T-helper 2 cell (primary cell): Measurements from ENCODE around the gene AGFG1.

Experiments used
- DNase-seq, 5 experiments: peaks; one replicate each; pipeline versions ENCODE4 v3.0.0 to v3.0.0-alpha.2; 2012 to 2022

Gene AGFG1

GRCh38 chr2:227462462-227462951 is 9.4 kb upstream of the AGFG1 start:
- DNase-seq, result peak in 2 of 5 experiments; percentile 9 to 34

GRCh38 chr2:227462972-227463931 is 8.7 kb upstream of the AGFG1 start:
- DNase-seq, result peak in 1 of 5 experiments; percentile 37

GRCh38 chr2:227464361-227464760 is 7.6 kb upstream of the AGFG1 start:
- DNase-seq, result peak in 1 of 5 experiments; percentile 63

GRCh38 chr2:227464851-227465250 is 7.1 kb upstream of the AGFG1 start:
- DNase-seq, result no peak

- no peak for DNase-seq
Measured at GRCh38 chr2:227466887-227467600, 4.9 kb upstream of the AGFG1 start.

- no peak for DNase-seq
Measured at GRCh38 chr2:227471412-227471811, 544 bp upstream of the AGFG1 start.

GRCh38 chr2:227472265-227473121 is 537 bp downstream of the AGFG1 start:
- DNase-seq, result peak; percentile 22 to 69 (median 33)

GRCh38 chr2:227473122-227473461 is 1.1 kb downstream of the AGFG1 start:
- peak in 1 of 5 experiments; percentile 23 for DNase-seq

GRCh38 chr2:227473806-227474205 is 1.9 kb downstream of the AGFG1 start:
- no peak for DNase-seq

GRCh38 chr2:227474410-227474809 is 2.5 kb downstream of the AGFG1 start:
- DNase-seq, result no peak

- no peak for DNase-seq
Measured at GRCh38 chr2:227477291-227477690, 5.3 kb downstream of the AGFG1 start.

- DNase-seq, result peak in 1 of 5 experiments; percentile 25
Measured at GRCh38 chr2:227479865-227480475, 8.0 kb downstream of the AGFG1 start.

GRCh38 chr2:227480528-227480927 is 8.6 kb downstream of the AGFG1 start:
- DNase-seq, result no peak

GRCh38 chr2:227482638-227483340 is 10.8 kb downstream of the AGFG1 start:
- DNase-seq, result peak in 1 of 5 experiments; percentile 48

GRCh38 chr2:227485429-227485828 is 13.5 kb downstream of the AGFG1 start:
- no peak for DNase-seq

GRCh38 chr2:227486688-227487087 is 14.7 kb downstream of the AGFG1 start:
- no peak for DNase-seq

GRCh38 chr2:227488045-227488444 is 16.1 kb downstream of the AGFG1 start:
- no peak for DNase-seq

GRCh38 chr2:227491386-227491785 is 19.4 kb downstream of the AGFG1 start:
- no peak for DNase-seq

GRCh38 chr2:227493524-227493923 is 21.6 kb downstream of the AGFG1 start:
- DNase-seq, result no peak

GRCh38 chr2:227497158-227497557 is 25.2 kb downstream of the AGFG1 start:
- no peak for DNase-seq

- DNase-seq, result no peak
Measured at GRCh38 chr2:227499627-227500300, 27.8 kb downstream of the AGFG1 start.
